SIG-M5 treated with dmso at 0.1 percent for 504 hours (cell line): ENCODE measurements around the gene ADGRB2.
A peak's percentile ranks its signal among the peaks of the same experiment; 100 is the strongest.
"Not testable (repeated sequence)": the region's sequence is repeated elsewhere in the genome, so short reads cannot be mapped to it uniquely, and the experiment has no call there.

Source experiments
- DNase-seq: peaks from one replicate; lab custom pipeline; 2025; ENCODE audit not compliant: unreplicated experiment; lab: John Stamatoyannopoulos, UW

Gene ADGRB2

GRCh38 chr1:31730336-31731048 is 33.6 kb downstream of the ADGRB2 start:
- DNase-seq, result no peak

GRCh38 chr1:31727849-31728248 is 36.3 kb downstream of the ADGRB2 start:
- DNase-seq, result no peak

- DNase-seq, result no peak
Measured at GRCh38 chr1:31727195-31727594, 36.9 kb downstream of the ADGRB2 start.

- no peak for DNase-seq
Measured at GRCh38 chr1:31726715-31727114, 37.4 kb downstream of the ADGRB2 start.

GRCh38 chr1:31725777-31726535 is 38.2 kb downstream of the ADGRB2 start:
- no peak for DNase-seq

- no peak for DNase-seq
Measured at GRCh38 chr1:31725134-31725533, 39.0 kb downstream of the ADGRB2 start.

GRCh38 chr1:31723828-31724359 is 40.2 kb downstream of the ADGRB2 start:
- DNase-seq, result peak; percentile 25

GRCh38 chr1:31718327-31718897 is 45.7 kb downstream of the ADGRB2 start:
- no peak for DNase-seq

GRCh38 chr1:31717341-31717740 is 46.8 kb downstream of the ADGRB2 start:
- DNase-seq, result no peak

GRCh38 chr1:31715873-31716220 is 48.3 kb downstream of the ADGRB2 start:
- DNase-seq, result no peak

GRCh38 chr1:31715087-31715872 is 48.9 kb downstream of the ADGRB2 start:
- DNase-seq, result no peak

GRCh38 chr1:31714442-31715086 is 49.6 kb downstream of the ADGRB2 start:
- no peak for DNase-seq

GRCh38 chr1:31712630-31713029 is 51.5 kb downstream of the ADGRB2 start:
- no peak for DNase-seq

GRCh38 chr1:31712068-31712467 is 52.1 kb downstream of the ADGRB2 start:
- no peak for DNase-seq

GRCh38 chr1:31708324-31708723 is 55.8 kb downstream of the ADGRB2 start:
- DNase-seq, result no peak

GRCh38 chr1:31707711-31708110 is 56.4 kb downstream of the ADGRB2 start:
- DNase-seq, result no peak

GRCh38 chr1:31707059-31707600 is 57.0 kb downstream of the ADGRB2 start:
- DNase-seq, result not testable (repeated sequence)

GRCh38 chr1:31706384-31707058 is 57.6 kb downstream of the ADGRB2 start:
- no peak for DNase-seq

GRCh38 chr1:31705080-31705866 is 58.9 kb downstream of the ADGRB2 start:
- DNase-seq, result no peak
